Non-pigmented ciliary epithelial cell (primary cell): ENCODE data around the gene PPM1L.

Source experiments
- DNase-seq: peaks from one replicate; pipeline ENCODE4 v3.0.0-alpha.2; 2010; ENCODE audit warnings: low read depth

Gene PPM1L

DNA sequence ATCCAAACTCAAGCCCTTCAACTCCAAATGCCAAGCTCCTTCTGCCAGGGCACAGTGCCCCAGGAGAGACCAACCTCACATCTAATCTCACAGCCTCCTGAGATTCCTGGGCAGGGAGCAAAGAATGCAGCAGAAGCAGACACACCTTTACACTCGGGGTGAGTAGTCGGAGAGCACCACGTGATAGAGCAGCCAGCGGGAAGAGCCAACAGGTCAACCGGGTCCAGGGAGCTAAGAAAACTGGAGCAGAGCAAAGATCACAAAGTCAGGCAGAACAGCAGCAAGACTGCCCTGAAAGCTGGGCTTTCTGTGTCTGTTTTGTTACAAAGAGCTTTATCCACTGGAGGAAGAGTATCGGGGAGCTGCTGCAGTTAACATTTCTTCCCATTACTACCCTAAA, 345.0 kb downstream of the PPM1L start:
- no peak for DNase-seq

DNA sequence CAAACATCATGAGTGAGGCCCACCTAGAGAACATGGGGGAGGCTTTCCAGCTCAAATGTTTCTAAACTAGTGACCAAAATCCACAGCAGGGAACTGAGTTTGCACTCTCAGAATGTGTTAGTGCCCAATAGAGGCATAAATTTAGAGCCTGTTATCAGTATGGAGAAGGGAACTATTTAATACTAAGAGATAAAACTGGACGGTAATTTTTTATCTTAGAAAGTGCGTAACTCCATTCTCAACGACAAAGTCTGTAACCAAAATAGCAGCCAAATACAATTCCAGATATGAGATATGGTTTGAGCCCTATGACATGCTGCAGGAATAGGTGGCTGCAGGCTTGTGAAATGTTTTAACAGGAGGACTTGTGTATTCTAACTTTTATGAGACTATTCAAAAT, 345.6 kb downstream of the PPM1L start:
- DNase-seq: no peak

DNA sequence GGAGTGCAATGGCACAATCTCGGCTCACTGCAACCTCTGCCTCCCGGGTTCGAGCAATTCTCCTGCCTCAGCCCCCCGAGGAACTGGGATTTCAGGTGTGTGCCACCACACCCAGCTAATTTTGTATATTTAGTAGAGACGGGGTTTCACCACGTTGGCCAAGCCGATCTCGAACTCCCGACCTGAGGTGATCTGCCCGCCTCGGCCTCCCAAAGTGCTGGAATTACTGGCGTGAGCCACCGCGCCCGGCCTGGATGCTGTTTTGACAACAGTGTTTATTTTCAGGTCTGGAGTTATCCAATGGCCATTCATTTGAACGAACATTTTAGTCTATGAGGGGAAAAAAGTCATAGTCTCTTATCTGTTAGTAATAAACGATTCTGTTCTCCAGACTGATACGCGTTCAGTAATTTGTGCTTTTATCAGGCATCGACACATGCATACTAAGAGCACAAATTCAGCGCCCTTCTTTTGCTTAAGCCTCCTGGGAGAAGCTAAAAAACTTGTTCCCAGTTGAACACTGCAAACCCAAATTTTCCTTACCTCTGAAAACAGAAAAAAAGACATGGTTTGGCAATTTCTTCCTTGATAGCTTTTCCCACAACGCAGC, 347.9 kb downstream of the PPM1L start:
- no peak for DNase-seq

- peak; percentile 11 for DNase-seq
Measured at GRCh38 chr3:161104561-161105551, 348.8 kb downstream of the PPM1L start, which contains the start of gene B3GALNT1. Gene B3GALNT1, minus strand, starts transcription at chr3:161105349. Its CDS starts 18,595 bp downstream, at chr3:161086754.

GRCh38 chr3:161107311-161107710, 351.3 kb downstream of the PPM1L start:
- no peak for DNase-seq

GRCh38 chr3:161108840-161109239, 352.8 kb downstream of the PPM1L start:
- DNase-seq: no peak

GRCh38 chr3:161117646-161118045, 361.6 kb downstream of the PPM1L start:
- DNase-seq: no peak

DNA sequence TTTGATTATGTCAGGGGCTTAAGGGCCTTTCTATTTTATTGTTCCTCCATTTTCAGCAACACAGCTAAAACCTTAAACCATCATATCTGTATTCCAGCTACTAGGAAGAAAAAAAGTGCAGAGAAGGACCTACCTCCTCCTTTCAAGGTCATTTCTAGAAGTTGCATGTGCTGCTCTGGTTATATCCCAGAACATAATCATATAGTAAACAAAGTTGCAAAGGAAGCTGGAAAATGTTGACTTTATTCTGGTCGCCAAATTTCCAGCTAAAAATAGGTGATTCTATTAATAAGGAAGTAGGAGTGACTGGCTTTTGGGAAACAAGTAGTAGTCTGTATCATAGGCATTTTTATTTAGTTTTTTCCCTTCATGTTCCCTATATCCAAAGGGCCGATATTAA, 370.5 kb downstream of the PPM1L start:
- DNase-seq: no peak
